ENCODE data around the gene PABPN1.

Gene PABPN1

GRCh38 chr14:23299986-23300686 is 21.1 kb upstream of the PABPN1 start (continued):
- TF ChIP-seq PATZ1 (CRISPR knock-in tag; IDR thresholded peaks at IDR 0.05; ENCODE audit: borderline replicate concordance) = no peak
- TF ChIP-seq RARB (CRISPR knock-in tag; IDR thresholded peaks at IDR 0.05) = no peak

- TF ChIP-seq CREB5 (CRISPR knock-in tag; IDR thresholded peaks at IDR 0.05; ENCODE audit: low read depth) (no peak), PATZ1 (CRISPR knock-in tag; IDR thresholded peaks at IDR 0.05; ENCODE audit: borderline replicate concordance) (no peak), TCF4 (CRISPR knock-in tag; IDR thresholded peaks at IDR 0.05; ENCODE audit: borderline replicate concordance) (no peak), TOX (CRISPR knock-in tag; IDR thresholded peaks at IDR 0.05; ENCODE audit: borderline replicate concordance) (no peak), SNAI2 (CRISPR knock-in tag; IDR thresholded peaks at IDR 0.05) (no peak), ZNF70 (CRISPR knock-in tag; IDR thresholded peaks at IDR 0.05) (no peak), ESRRG (CRISPR knock-in tag; IDR thresholded peaks at IDR 0.05) (no peak), CSRNP3 (CRISPR knock-in tag; IDR thresholded peaks at IDR 0.05) (no peak), ISL1 (CRISPR knock-in tag; IDR thresholded peaks at IDR 0.05) (no peak), PPARA (CRISPR knock-in tag; IDR thresholded peaks at IDR 0.05; ENCODE audit: borderline replicate concordance) (no peak), ZFP30 (CRISPR knock-in tag; IDR thresholded peaks at IDR 0.05) (no peak), POU6F1 (CRISPR knock-in tag; IDR thresholded peaks at IDR 0.05; ENCODE audit: borderline replicate concordance, low read depth) (no peak), ZNF8 (CRISPR knock-in tag; IDR thresholded peaks at IDR 0.05) (no peak), ZNF565 (CRISPR knock-in tag; conservative IDR thresholded peaks at IDR 0.05; ENCODE audit: low read depth) (no peak), RARB (CRISPR knock-in tag; IDR thresholded peaks at IDR 0.05) (no peak)
- TF ChIP-seq, protein P1, sequence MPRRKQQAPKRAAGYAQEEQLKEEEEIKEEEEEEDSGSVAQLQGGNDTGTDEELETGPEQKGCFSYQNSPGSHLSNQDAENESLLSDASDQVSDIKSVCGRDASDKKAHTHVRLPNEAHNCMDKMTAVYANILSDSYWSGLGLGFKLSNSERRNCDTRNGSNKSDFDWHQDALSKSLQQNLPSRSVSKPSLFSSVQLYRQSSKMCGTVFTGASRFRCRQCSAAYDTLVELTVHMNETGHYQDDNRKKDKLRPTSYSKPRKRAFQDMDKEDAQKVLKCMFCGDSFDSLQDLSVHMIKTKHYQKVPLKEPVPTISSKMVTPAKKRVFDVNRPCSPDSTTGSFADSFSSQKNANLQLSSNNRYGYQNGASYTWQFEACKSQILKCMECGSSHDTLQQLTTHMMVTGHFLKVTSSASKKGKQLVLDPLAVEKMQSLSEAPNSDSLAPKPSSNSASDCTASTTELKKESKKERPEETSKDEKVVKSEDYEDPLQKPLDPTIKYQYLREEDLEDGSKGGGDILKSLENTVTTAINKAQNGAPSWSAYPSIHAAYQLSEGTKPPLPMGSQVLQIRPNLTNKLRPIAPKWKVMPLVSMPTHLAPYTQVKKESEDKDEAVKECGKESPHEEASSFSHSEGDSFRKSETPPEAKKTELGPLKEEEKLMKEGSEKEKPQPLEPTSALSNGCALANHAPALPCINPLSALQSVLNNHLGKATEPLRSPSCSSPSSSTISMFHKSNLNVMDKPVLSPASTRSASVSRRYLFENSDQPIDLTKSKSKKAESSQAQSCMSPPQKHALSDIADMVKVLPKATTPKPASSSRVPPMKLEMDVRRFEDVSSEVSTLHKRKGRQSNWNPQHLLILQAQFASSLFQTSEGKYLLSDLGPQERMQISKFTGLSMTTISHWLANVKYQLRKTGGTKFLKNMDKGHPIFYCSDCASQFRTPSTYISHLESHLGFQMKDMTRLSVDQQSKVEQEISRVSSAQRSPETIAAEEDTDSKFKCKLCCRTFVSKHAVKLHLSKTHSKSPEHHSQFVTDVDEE (CRISPR knock-in tag; IDR thresholded peaks at IDR 0.05) = no peak
These were observed 20.5 kb upstream of the PABPN1 start for GRCh38 chr14:23300687-23301223.

DNA sequence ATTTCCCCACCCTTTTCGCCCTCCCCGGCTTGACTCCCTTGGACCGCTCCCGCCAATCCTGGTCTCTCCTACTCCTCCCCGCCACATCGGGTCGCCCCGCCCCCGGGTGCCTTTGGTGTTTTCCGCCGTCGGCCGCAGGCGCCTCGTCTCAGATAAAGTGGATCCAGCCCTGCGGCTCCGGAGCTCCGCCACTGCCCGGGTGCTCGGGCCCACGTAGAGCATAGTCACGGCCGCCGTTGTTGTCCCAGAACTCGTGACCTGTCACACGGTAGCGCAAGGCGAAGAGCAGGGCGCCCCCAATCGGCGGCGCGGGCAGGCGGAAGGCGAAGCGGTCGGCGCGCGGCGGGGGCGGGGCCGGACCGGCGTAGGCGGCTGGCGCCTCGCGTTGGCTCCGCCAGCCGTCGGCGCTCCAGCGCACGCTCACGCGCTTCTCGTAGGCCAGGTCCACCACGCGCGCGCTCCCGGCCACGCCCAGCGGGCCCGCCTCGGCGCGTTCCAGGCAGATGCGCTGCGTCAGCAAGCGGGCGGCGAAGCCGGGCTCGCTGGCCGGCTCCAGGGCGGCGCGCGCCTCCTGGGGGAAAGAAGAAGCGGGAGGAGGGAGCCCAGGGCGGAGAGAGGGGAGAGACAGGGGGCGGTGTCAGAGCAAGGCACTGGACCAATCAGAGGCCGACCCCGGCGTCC is 19.8 kb upstream of the PABPN1 start:
- peak; percentile 86 for ATAC-seq
- TF ChIP-seq OSR1 (CRISPR knock-in tag; IDR thresholded peaks at IDR 0.05) = no peak
- no peak for TF ChIP-seq GLIS3 (CRISPR knock-in tag; IDR thresholded peaks at IDR 0.05)
- TF ChIP-seq CSDC2 (CRISPR knock-in tag; IDR thresholded peaks at IDR 0.05) = no peak
- TF ChIP-seq RARB (CRISPR knock-in tag; IDR thresholded peaks at IDR 0.05) = no peak
- no peak for TF ChIP-seq ZNF8 (CRISPR knock-in tag; IDR thresholded peaks at IDR 0.05)
- no peak for TF ChIP-seq ZFP30 (CRISPR knock-in tag; IDR thresholded peaks at IDR 0.05)
- TF ChIP-seq TCF4 (CRISPR knock-in tag; IDR thresholded peaks at IDR 0.05; ENCODE audit: borderline replicate concordance) = no peak
- TF ChIP-seq SNAI2 (CRISPR knock-in tag; IDR thresholded peaks at IDR 0.05) = 0 out of 2 replicates have a peak, but pooled peaks have one; percentile 39
- no peak for TF ChIP-seq BACH2 (CRISPR knock-in tag; IDR thresholded peaks at IDR 0.05; ENCODE audit: borderline replicate concordance)
- TF ChIP-seq, protein P1 (CRISPR knock-in tag; IDR thresholded peaks at IDR 0.05) = peak; percentile 35; the same call in 1 of the 2 replicates

More at GRCh38 chr14:23300687-23301223, 20.5 kb upstream of the PABPN1 start:
- no peak for ATAC-seq
